H1 (cell line): Measurements from ENCODE around the gene C9orf50. TPM values are rescaled to one million over a fixed set of nuclear protein-coding genes. Genes with fewer than 3 reads are reported as not detected.

Source experiments
- CTCF ChIA-PET: fragments of 300-600 bp; sonication (Branson Sonifier 250); formaldehyde crosslinking; loops from one replicate; lab custom pipeline; 2021; ENCODE audit not compliant: partially characterized antibody; lab: Charles Lee
- POLR2A ChIA-PET: fragments of 300-600 bp; sonication (Branson Sonifier 250); formaldehyde crosslinking; loops from one replicate; lab custom pipeline; 2021; ENCODE audit warnings: inconsistent platforms; ENCODE audit not compliant: partially characterized antibody; lab: Charles Lee
- DNase-seq, 2 experiments: peaks; one replicate each; pipeline versions ENCODE4 v3.0.0 to v3.0.0-alpha.2; 2010 to 2022; ENCODE audit warnings: low spot score in 2 of 2, low read depth in 1 of 2, mixed read lengths in 1 of 2
- FAIRE-seq: peaks from 2 replicates; lab custom pipeline; 2011; peaks lifted over from hg19 to GRCh38; lab: Jason Lieb, UNC
- H2AFZ ChIP-seq: 2 replicates; pipeline ENCODE4 v1.8.1; 2012; ENCODE audit warnings: low read length, inconsistent platforms
- H2AK5ac ChIP-seq: 2 replicates; pipeline ENCODE4 v1.6.1; 2013; ENCODE audit warnings: low read depth, low read length
- H2BK120ac ChIP-seq: replicated peaks from 2 replicates; pipeline ENCODE3; 2013; ENCODE audit warnings: low read depth, low read length, inconsistent platforms
- H2BK12ac ChIP-seq: 2 replicates; pipeline ENCODE4 v1.6.1; 2013; ENCODE audit warnings: low read depth, low read length
- H2BK15ac ChIP-seq: 2 replicates; pipeline ENCODE4 v1.6.1; 2013; ENCODE audit warnings: low read length
- H2BK20ac ChIP-seq: 2 replicates; pipeline ENCODE4 v1.6.1; 2013; ENCODE audit warnings: low read length
- H2BK5ac ChIP-seq: 2 replicates; pipeline ENCODE4 v1.6.1; 2013; ENCODE audit warnings: low read depth, low read length
- H3K14ac ChIP-seq: 2 replicates; pipeline ENCODE4 v1.6.1; 2013; ENCODE audit warnings: inconsistent platforms; ENCODE audit not compliant: insufficient read length
- H3K18ac ChIP-seq: 2 replicates; pipeline ENCODE4 v1.6.1; 2013; ENCODE audit warnings: low read length; ENCODE audit errors: extremely low read depth
- H3K23ac ChIP-seq: 2 replicates; pipeline ENCODE4 v1.6.1; 2013; ENCODE audit warnings: inconsistent platforms; ENCODE audit not compliant: insufficient read length
- H3K23me2 ChIP-seq: 2 replicates; pipeline ENCODE4 v1.6.1; 2013; ENCODE audit warnings: low read depth, low read length
- H3K27ac ChIP-seq: 2 replicates; pipeline ENCODE4 v1.6.1; 2011; ENCODE audit warnings: low read depth, low read length, inconsistent platforms
- H3K27me3 ChIP-seq, 4 experiments: replicated peaks in 1 of 4; 1 replicate in 1 of 4; 2 replicates in 3 of 4; pipeline versions ENCODE4 v1.6.1 to v1.8.1; 2011 to 2013; ENCODE audit warnings: low read length in 3 of 4, mild to moderate bottlenecking in 3 of 4, inconsistent platforms in 2 of 4, mixed read lengths in 2 of 4, moderate library complexity in 1 of 4; ENCODE audit not compliant: control insufficient read depth in 3 of 4, insufficient read depth in 3 of 4; ENCODE audit errors: extremely low read depth in 1 of 4
- H3K36me3 ChIP-seq, 4 experiments: 2 replicates each; pipeline versions ENCODE4 v1.6.1 to v1.8.1; 2011 to 2013; ENCODE audit warnings: mild to moderate bottlenecking in 4 of 4, low read length in 3 of 4, moderate library complexity in 2 of 4, control low read depth in 1 of 4, inconsistent platforms in 1 of 4; ENCODE audit not compliant: insufficient read depth in 4 of 4, control insufficient read depth in 2 of 4
- H3K4ac ChIP-seq: replicated peaks from 2 replicates; pipeline ENCODE3; 2013; ENCODE audit warnings: low read length, low read depth, mixed read lengths, inconsistent platforms; ENCODE audit not compliant: insufficient read length
- H3K4me1 ChIP-seq, 4 experiments: replicated peaks in 1 of 4; 1 replicate in 1 of 4; 2 replicates in 3 of 4; pipeline versions ENCODE4 v1.6.1 to v1.8.1; 2011 to 2013; ENCODE audit warnings: low read length in 3 of 4, inconsistent platforms in 2 of 4, mixed read lengths in 1 of 4; ENCODE audit not compliant: insufficient read depth in 4 of 4, control insufficient read depth in 3 of 4
- H3K4me2 ChIP-seq, 2 experiments: 2 replicates each; pipeline versions ENCODE4 v1.6.1 to v1.8.1; 2011 to 2013; ENCODE audit warnings: low read depth in 2 of 2, low read length in 2 of 2, control low read depth in 1 of 2, inconsistent platforms in 1 of 2, mild to moderate bottlenecking in 1 of 2; ENCODE audit not compliant: insufficient read depth in 1 of 2
- H3K4me3 ChIP-seq, 4 experiments: fragments of 200-600, 300-600 bp in 1 of 4; sonication (generic), shearing (Covaris generic), sonication (Bioruptor Twin) in 1 of 4; 2 replicates each; pipeline versions ENCODE4 v1.5.1 to v1.8.1; 2011 to 2016; ENCODE audit warnings: low read length in 4 of 4, low read depth in 3 of 4, control low read depth in 2 of 4, inconsistent platforms in 2 of 4, mild to moderate bottlenecking in 2 of 4, mixed read lengths in 1 of 4, moderate library complexity in 1 of 4; ENCODE audit not compliant: insufficient read depth in 2 of 4; ENCODE audit errors: extremely low read depth in 1 of 4
- H3K56ac ChIP-seq: replicated peaks from 2 replicates; pipeline ENCODE3; 2013; ENCODE audit warnings: low read depth, mild to moderate bottlenecking, mixed read lengths, low read length, inconsistent platforms; ENCODE audit not compliant: insufficient read length
- H3K79me1 ChIP-seq: 2 replicates; pipeline ENCODE4 v1.6.1; 2013; ENCODE audit warnings: low read depth, low read length, control low read depth
- H3K79me2 ChIP-seq, 2 experiments: 2 replicates each; pipeline versions ENCODE4 v1.6.1 to v1.8.1; 2012 to 2013; ENCODE audit warnings: low read length in 2 of 2, mild to moderate bottlenecking in 2 of 2, inconsistent platforms in 1 of 2; ENCODE audit not compliant: insufficient read depth in 2 of 2, control insufficient read depth in 1 of 2
- H3K9ac ChIP-seq, 4 experiments: replicated peaks in 1 of 4; 1 replicate in 1 of 4; 2 replicates in 3 of 4; pipeline versions ENCODE4 v1.6.1 to v1.8.1; 2011 to 2013; ENCODE audit warnings: low read depth in 3 of 4, low read length in 3 of 4, control low read depth in 2 of 4, mild to moderate bottlenecking in 2 of 4, moderate library complexity in 2 of 4, inconsistent platforms in 1 of 4; ENCODE audit errors: extremely low read depth in 1 of 4
- H3K9me3 ChIP-seq, 2 experiments: 2 replicates each; pipeline versions ENCODE4 v1.6.1 to v1.8.1; 2012 to 2013; ENCODE audit warnings: mild to moderate bottlenecking in 2 of 2, moderate library complexity in 2 of 2, control low read depth in 1 of 2, inconsistent platforms in 1 of 2, low read depth in 1 of 2, low read length in 1 of 2, mixed read lengths in 1 of 2; ENCODE audit not compliant: insufficient read depth in 2 of 2
- H4K20me1 ChIP-seq, 2 experiments: replicated peaks in 1 of 2; 2 replicates each; pipeline versions ENCODE3 to v1.8.1; 2011 to 2013; ENCODE audit warnings: inconsistent platforms in 2 of 2, low read length in 2 of 2, mild to moderate bottlenecking in 1 of 2; ENCODE audit not compliant: insufficient read depth in 2 of 2, control insufficient read depth in 1 of 2
- H4K5ac ChIP-seq: 2 replicates; pipeline ENCODE4 v1.6.1; 2013; ENCODE audit warnings: low read length, low read depth, mixed read lengths, inconsistent platforms; ENCODE audit not compliant: insufficient read length
- H4K8ac ChIP-seq: 2 replicates; pipeline ENCODE4 v1.8.0; 2013; ENCODE audit warnings: mild to moderate bottlenecking, moderate library complexity, low read length, inconsistent platforms; ENCODE audit not compliant: insufficient read depth; ENCODE audit errors: extremely low read depth
- H4K91ac ChIP-seq: replicated peaks from 2 replicates; pipeline ENCODE3; 2013; ENCODE audit warnings: low read length, mixed read lengths, inconsistent platforms; ENCODE audit not compliant: insufficient read length
- CEBPB ChIP-seq: IDR thresholded peaks from 2 replicates; pipeline ENCODE4 v1.6.1; 2012; ENCODE audit warnings: low read depth, low read length
- CTBP2 ChIP-seq: IDR thresholded peaks from 2 replicates; pipeline ENCODE4 v1.7.0; 2011; ENCODE audit warnings: borderline replicate concordance, mild to moderate bottlenecking, moderate library complexity, mixed read lengths, low read length; ENCODE audit not compliant: insufficient read depth, insufficient read length
- CTCF ChIP-seq, 3 experiments: IDR thresholded peaks; 1 replicate in 2 of 3; 2 replicates in 1 of 3; pipeline versions ENCODE4 v1.5.1 to v1.6.1; 2011; ENCODE audit warnings: low read length in 3 of 3, mild to moderate bottlenecking in 3 of 3, inconsistent platforms in 2 of 3, low read depth in 1 of 3, moderate library complexity in 1 of 3; ENCODE audit not compliant: insufficient read depth in 1 of 3; ENCODE audit errors: control extremely low read depth in 1 of 3
- E2F6 ChIP-seq: IDR thresholded peaks from 2 replicates; pipeline ENCODE4 v1.6.1; 2012; ENCODE audit warnings: inconsistent platforms
- MAX ChIP-seq: IDR thresholded peaks from 2 replicates; pipeline ENCODE4 v1.6.1; 2012; ENCODE audit warnings: inconsistent platforms
- RAD21 ChIP-seq, 2 experiments: IDR thresholded peaks in 1 of 2; conservative IDR thresholded peaks in 1 of 2; 2 replicates each; pipeline ENCODE4 v1.6.1; 2011; ENCODE audit warnings: low read depth in 2 of 2, low read length in 2 of 2, improper control_type of control experiment in 1 of 2, inconsistent platforms in 1 of 2, mild to moderate bottlenecking in 1 of 2, moderate library complexity in 1 of 2
- RBBP5 ChIP-seq: IDR thresholded peaks from 2 replicates; pipeline ENCODE4 v1.7.1; 2012; ENCODE audit warnings: low read depth, mild to moderate bottlenecking, inconsistent platforms, low read length, moderate library complexity, borderline replicate concordance
- SP4 ChIP-seq: IDR thresholded peaks from 2 replicates; pipeline ENCODE4 v1.6.1; 2012; ENCODE audit warnings: low read length, inconsistent platforms
- TEAD4 ChIP-seq: IDR thresholded peaks from 2 replicates; pipeline ENCODE4 v1.6.1; 2012; ENCODE audit warnings: low read depth, low read length, inconsistent platforms, mixed read lengths
- WGBS, 2 experiments: shearing (Covaris generic) in 1 of 2; methylation state at CpG; one replicate each; pipeline versions ENCODE4 v1.1.6 to v1.1.7; 2013 to 2015; ENCODE audit warnings: low lambda C conversion rate in 2 of 2, mixed read lengths in 2 of 2, inconsistent platforms in 1 of 2, low coverage in 1 of 2, missing lambda C conversion rate in 1 of 2; ENCODE audit not compliant: insufficient replicate concordance in 2 of 2, insufficient coverage in 1 of 2, insufficient read length in 1 of 2; ENCODE audit errors: extremely low coverage in 1 of 2, missing lambda C conversion rate in 1 of 2; 5-methylcytosine and 5-hydroxymethylcytosine counted together
- polyA plus RNA-seq, 7 experiments: library from polyadenylated mRNA; depleted of rRNA in 3 of 7; stranded (reverse) in 5 of 7; unstranded in 2 of 7; fragments of >200 nt in 5 of 7; fragments of 200-250 nt in 2 of 7; gene quantifications; 1 replicate in 5 of 7; 2 replicates in 1 of 7; 4 replicates in 1 of 7; pipeline versions ENCODE4 v1.2.1 to v1.2.3, GENCODE V29; 2011 to 2013; ENCODE audit warnings: missing spikeins in 2 of 7, mixed read lengths in 2 of 7
- total RNA-seq: library from RNA; stranded (reverse); fragmentation: NEBNext Ultra II Directional; extraction: Animal tissue kit (Norgen Biotek cat#: 25700); gene quantifications from 2 replicates; pipeline ENCODE4 v1.2.1, GENCODE V29; 2021

Gene C9orf50
- total and polyA plus RNA-seq, 2 of the 8 experiments (the other 6 are each of a cell fraction or from before 2014, with no cell fraction given): not detected

GRCh38 chr9:129617167-129617566 is 3.7 kb downstream of the C9orf50 start:
- Histone ChIP-seq H2BK15ac (no peak overlapping the region), H4K8ac (no peak overlapping the region), H3K23ac (no peak overlapping the region), H4K5ac (no peak overlapping the region), H3K4ac (no peak overlapping the region), H3K4me1 (peaks cover 0 to 8% (median 2%) of the 10 kb centered on the region in 4 experiments; a peak in 3 of 7 replicates), H3K79me2 (no peaks in the 10 kb centered on the region), H3K36me3 (no peaks in the 10 kb centered on the region), H3K79me1 (no peaks in the 10 kb centered on the region), H3K27ac (no peak overlapping the region), H2AFZ (no peak overlapping the region), H3K27me3 (peaks cover 18 to 36% (median 30%) of the 10 kb centered on the region in 4 experiments), H3K14ac (no peak overlapping the region), H3K4me3 (no peak overlapping the region), H3K18ac (no peak overlapping the region), H3K9me3 (no peaks in the 10 kb centered on the region), H2AK5ac (peak overlapping the region; percentile 75; the same call in 1 of the 2 replicates), H2BK20ac (0 out of 2 replicates have a peak overlapping the region, but pooled peaks have one; percentile 75), H3K23me2 (peaks cover 12% of the 10 kb centered on the region; the same call in 1 of the 2 replicates), H4K91ac (no peak overlapping the region), H3K9ac (no peak overlapping the region), H2BK12ac (peak overlapping the region; percentile 87; the same call in 1 of the 2 replicates), H3K56ac (no peak overlapping the region), H2BK5ac (no peak overlapping the region; the same call in 1 of the 2 replicates), H3K4me2 (no peak overlapping the region), H2BK120ac (no peak overlapping the region), H4K20me1 (peaks cover 1 to 2% of the 10 kb centered on the region in 2 experiments)
- WGBS, 2 experiments: 40% methylated on average over 1 of the region's 1 CpG; no CpG with 5 or more reads in 1 of the 2 experiments
- FAIRE-seq (no peak), DNase-seq (no peak)
- ChIA-PET CTCF (interaction anchor here (0.5 to 2.3 kb wide), 12 partner anchors 11 to 487 kb away, joined by 3 to 13 read pairs (median 4); no protein-coding TSS in a partner anchor), POLR2A (no interaction called here)
- no peak for TF ChIP-seq CEBPB
- TF ChIP-seq SP4: no peak
- peak; percentile 16; the same call in 1 of the 2 replicates for TF ChIP-seq E2F6
- peak; percentile 29; the same call in 1 of the 2 replicates for TF ChIP-seq MAX
- TF ChIP-seq RBBP5: no peak
- peak; percentile 78 to 85 for TF ChIP-seq RAD21 (IDR thresholded peaks at IDR 0.05 in 1 of 2, conservative IDR thresholded peaks at IDR 0.05 in 1 of 2; ENCODE audit: low read depth in 2 of 2, low read length in 2 of 2)
- TF ChIP-seq CTBP2: peak; percentile 46
- no peak for TF ChIP-seq TEAD4
- TF ChIP-seq CTCF (IDR thresholded peaks at IDR 0.05; ENCODE audit: control extremely low read depth in 1 of 3, insufficient read depth in 1 of 3, low read depth in 1 of 3, low read length in 3 of 3): peak in 2 of 3 experiments; percentile 71 to 80; a peak in 3 of 4 replicates
